GM10266 (cell line): ENCODE data around the gene FAM81B.
"Not testable (repeated sequence)": the region's sequence is repeated elsewhere in the genome, so short reads cannot be mapped to it uniquely, and the experiment has no call there.

Source experiments
- DNase-seq: peaks from one replicate; pipeline ENCODE4 v3.0.0; 2012; ENCODE audit errors: extremely low spot score
- CTCF ChIP-seq: IDR thresholded peaks from 2 replicates; pipeline ENCODE4 v1.5.1; 2012; ENCODE audit warnings: mild to moderate bottlenecking, low read depth; ENCODE audit not compliant: control insufficient read depth, insufficient read depth; ENCODE audit errors: missing control alignments

Gene FAM81B

GRCh38 chr5:95384485-95385213, 6.5 kb upstream of the FAM81B start:
- DNase-seq, result no peak
- TF ChIP-seq CTCF, result no peak

- DNase-seq, result no peak
- no peak for TF ChIP-seq CTCF
Measured at GRCh38 chr5:95385334-95385733, 5.8 kb upstream of the FAM81B start.

GRCh38 chr5:95391965-95392364, 799 bp downstream of the FAM81B start:
- DNase-seq, result not testable (repeated sequence)

GRCh38 chr5:95392593-95393182, 1.5 kb downstream of the FAM81B start:
- TF ChIP-seq CTCF, result no peak
- DNase-seq, result no peak

GRCh38 chr5:95393279-95393678, 2.1 kb downstream of the FAM81B start:
- DNase-seq, result no peak
- TF ChIP-seq CTCF, result no peak

- TF ChIP-seq CTCF, result no peak
- DNase-seq, result no peak
Measured at GRCh38 chr5:95398989-95399388, 7.8 kb downstream of the FAM81B start.

- no peak for TF ChIP-seq CTCF
- DNase-seq, result no peak
Measured at GRCh38 chr5:95401626-95402025, 10.5 kb downstream of the FAM81B start.
